Right ventricle myocardium inferior (tissue), 1 donor: ENCODE results near the gene ZNF652. TPM values are rescaled to one million over a fixed set of nuclear protein-coding genes. Genes with fewer than 3 reads are reported as not detected.
"Not testable (repeated sequence)": the region's sequence is repeated elsewhere in the genome, so short reads cannot be mapped to it uniquely, and the experiment has no call there.

Experiments
- ATAC-seq: fragments of 200-7000 bp; cut with Tn5 transposase; one replicate; pipeline ENCODE4 v1.9.1; 2020; ENCODE audit warnings: mild to moderate bottlenecking, moderate library complexity
- DNase-seq: peaks from one replicate; pipeline ENCODE4 v3.0.0; 2021; ENCODE audit errors: missing footprints
- intact Hi-C: fragments of 100-400 bp; cut with DNase I; formaldehyde crosslinking; loops from one replicate; pipeline ENCODE4 v1.11.0; 2022
- total RNA-seq: library from RNA; stranded (reverse); fragmentation: NEBNext Ultra II Directional; extraction: Animal tissue kit (Norgen Biotek cat#: 25700); gene quantifications from one replicate; pipeline ENCODE4 v1.2.1, GENCODE V29; 2021
- donor health status: DM: no; HTN: yes; CAD: no; lungs with severe emphysema.

The ZNF652 gene
- total RNA-seq, 1 donor from 2014 or later = 19.0 TPM

DNA sequence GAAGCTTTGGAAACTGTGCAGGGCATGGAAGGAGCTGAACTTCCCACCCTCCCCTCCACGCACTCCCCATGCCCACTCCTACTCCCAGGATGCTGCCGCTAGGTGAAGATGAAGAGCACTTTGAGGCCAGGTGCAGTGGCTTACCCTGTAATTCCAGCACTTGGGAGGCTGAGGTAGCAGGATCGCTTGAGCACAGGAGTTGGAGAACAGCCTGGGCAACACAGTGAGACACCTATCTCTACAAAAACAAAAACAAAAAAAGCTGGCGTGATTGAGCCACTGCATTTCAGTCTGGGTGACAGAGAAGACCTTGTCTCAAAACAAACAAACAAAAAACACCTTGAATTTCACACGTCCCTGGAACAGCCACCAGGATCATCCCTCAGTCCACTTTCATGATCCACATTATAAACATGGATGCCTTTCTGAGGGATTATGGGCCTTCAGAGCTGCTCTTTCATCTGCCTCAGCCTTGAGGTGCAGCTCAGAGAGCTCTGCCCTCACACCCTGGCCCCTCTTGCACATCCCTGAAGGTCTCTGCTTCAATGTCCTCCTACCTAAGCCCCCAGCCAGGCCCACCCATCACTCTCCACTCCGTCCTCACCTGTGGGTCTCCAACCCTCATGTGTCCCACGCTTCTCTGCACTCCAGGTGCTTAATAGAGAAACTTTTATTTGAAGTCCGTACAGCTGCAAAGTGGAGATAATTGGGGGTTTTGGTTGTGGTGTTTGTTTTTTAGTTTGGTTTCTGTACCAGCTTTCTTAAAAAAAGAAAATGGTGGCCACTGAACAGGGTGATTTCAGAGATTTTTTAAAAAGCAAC is 26.9 kb upstream of the ZNF652 start:
- DNase-seq = no peak
- intact Hi-C loops = no loop called here
- ATAC-seq = no peak

DNA sequence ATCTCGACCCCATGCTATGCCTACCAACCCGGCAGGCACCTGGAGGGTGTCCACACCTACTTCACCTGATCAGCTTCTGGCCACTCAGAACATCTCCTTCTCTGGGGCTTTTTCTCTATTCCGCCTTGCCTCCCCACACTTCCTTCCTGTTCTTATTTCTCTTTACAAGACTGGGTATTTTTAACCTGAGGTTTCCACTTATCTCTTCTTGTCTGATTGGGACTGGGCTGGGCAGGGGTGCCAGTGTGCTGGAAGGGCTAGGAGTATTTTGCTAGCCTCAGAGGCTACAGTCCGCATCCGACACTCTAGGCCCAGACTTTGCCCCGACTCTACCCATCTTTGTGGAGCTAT is 26.2 kb upstream of the ZNF652 start:
- intact Hi-C loops = no loop called here
- no peak for ATAC-seq
- DNase-seq = no peak

DNA sequence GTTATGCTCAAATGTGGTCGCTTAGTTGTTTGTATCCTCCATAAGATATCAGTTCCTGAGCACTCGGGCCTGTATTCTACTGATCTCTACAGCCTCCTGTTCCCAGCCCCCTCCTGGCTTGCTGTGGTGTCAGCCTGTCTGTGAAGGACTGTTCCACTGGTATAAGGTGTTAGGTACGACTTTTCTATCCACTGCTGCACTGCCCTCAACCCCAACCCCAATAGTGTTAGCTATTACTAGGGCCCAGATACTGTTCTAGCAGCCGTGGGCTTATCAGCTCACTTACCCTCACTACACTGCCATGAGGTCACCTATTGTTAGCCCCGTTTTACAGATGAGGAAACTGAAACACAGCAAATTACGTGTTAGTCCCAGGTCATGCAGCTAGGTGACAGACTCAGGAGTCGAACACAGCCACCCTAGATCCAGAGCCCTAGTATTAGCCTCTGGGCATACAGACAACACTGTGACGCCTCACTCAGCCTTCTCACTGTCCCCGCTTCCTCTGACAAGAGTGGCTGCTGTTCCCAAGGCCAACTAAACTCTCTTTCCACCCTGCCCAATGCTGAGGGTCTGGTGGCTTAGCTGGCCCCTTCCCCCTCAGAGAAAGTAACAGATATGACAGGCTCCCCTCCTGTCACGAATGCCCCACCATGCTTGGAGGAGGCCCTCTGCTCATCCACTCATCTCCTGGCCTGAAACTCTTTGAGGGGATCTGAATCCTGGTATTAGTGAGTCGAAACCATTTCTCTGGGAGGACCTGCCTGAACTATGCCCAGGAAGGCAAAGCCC is 25.6 kb upstream of the ZNF652 start:
- ATAC-seq (no peak), DNase-seq (no peak)
- intact Hi-C loops = no loop called here

DNA sequence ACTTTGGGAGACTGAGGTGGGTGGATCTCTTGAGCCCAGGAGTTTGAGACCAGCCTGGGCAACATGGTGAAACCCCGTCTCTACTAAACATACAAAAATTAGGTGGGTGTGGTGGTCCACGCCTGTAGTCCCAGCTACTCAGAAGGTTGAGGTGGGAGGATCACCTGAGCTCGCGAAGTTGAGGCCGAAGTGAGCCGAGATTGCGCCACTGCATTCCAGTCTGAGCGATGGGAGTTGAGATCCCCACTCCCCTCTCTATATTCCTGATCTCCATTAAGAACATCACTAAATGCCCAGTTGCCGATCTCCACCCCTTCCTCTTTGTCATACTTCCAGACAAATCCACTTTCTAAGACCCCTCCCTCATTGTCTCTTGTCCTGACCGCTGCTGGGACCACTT is 24.3 kb upstream of the ZNF652 start:
- intact Hi-C loops = no loop called here
- DNase-seq = no peak
- no peak for ATAC-seq

DNA sequence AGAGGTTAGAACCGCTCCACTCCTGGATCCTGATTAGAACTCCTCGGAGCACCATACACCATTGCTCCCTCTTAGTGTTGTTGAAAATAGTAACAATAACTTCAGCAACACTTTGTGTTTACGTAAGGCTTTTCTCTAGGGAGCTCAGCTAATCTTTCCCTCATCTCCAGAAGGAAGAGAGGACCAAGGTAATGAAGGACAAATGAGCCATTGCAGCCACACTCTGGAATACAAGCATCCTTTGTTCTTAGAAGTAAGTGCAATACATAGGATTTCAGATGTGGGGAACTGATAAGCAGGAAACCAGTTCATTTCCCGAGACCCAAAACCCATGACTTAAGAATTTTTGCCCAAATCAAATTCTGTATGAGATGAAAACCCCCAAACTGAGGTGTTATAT is 22.9 kb upstream of the ZNF652 start:
- DNase-seq (no peak), ATAC-seq (no peak)
- intact Hi-C loops = no loop called here

DNA sequence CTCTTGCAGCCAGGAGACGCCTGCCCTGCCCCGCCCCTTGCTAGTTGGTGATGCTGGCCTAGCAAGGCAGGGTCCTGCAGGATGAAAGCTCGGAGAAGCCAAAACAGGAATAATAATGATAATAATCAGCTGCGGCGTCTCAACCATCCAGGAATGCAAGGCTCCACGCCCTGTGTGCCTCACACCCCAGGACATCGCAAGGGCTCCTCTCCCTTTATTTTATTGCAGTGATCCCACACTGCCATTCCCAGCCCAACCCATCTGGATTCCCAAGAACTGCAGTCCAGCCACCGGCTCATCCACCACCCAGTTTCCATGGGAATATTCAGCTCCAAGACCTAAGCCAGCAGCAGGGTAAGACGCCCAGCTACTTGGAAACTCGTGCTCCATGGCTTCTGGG is 21.0 kb upstream of the ZNF652 start:
- no peak for ATAC-seq
- DNase-seq = no peak
- intact Hi-C loops = no loop called here

DNA sequence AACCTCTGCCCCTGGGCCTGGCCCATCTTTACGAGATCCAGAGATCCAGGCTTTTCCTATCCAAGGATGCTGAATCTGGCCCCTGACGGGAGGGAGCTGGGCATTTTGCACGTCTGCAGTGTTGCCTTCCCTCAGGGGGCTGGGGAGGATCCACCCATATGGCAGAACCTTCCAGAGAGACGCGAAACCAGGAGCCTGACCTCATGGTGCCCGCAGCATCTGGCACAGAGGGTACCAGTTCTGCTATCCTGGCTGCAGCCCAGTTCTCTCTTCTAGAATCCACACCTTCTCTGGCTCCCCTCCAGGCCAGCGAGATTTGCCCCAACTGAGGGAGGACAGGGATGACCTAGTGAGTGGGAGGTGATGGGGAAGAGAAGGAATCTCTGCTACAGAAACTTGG is 20.5 kb upstream of the ZNF652 start:
- DNase-seq (no peak), ATAC-seq (peak; percentile 39)
- intact Hi-C loops = no loop called here

DNA sequence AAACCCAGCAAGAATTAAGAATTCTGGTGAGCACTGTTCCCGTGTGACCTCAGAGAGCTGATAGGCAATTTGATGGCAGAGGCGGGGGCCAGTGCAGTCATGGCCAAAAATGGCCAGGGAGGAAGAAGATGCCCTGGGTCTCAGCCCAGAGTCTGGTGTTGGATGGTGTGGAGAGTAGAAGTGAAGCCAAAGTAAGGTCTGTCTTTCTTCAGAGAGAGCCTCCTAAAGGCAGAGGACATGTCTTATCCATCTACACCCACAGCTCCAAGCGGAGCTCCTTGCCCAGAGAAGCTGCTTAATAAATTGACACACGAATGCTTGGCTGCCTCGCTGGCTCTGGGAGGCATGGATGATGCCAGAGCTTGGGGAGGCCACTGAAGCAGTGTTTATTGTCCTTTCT is 19.7 kb upstream of the ZNF652 start:
- intact Hi-C loops = no loop called here
- no peak for ATAC-seq
- DNase-seq = no peak

DNA sequence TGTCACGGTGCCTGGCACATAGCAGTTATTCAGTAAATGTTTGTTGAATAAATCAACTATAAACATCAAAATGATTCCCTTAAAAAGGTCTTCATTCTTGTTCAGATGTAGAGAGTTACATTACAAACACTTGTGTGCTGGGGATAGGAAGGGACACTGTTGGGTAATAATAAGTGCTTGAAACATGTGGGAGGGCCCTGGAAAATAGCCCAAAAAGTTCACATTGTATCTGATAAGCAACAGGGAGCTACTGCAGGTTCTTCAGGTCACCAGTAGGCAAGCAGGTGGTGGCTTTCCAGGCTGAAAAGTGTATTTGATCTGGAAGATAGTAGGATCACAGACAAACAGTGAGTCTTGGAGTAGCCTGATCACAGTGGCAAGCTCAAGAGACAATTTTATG is 19.0 kb upstream of the ZNF652 start:
- no peak for ATAC-seq
- DNase-seq = no peak
- intact Hi-C loops = no loop called here

DNA sequence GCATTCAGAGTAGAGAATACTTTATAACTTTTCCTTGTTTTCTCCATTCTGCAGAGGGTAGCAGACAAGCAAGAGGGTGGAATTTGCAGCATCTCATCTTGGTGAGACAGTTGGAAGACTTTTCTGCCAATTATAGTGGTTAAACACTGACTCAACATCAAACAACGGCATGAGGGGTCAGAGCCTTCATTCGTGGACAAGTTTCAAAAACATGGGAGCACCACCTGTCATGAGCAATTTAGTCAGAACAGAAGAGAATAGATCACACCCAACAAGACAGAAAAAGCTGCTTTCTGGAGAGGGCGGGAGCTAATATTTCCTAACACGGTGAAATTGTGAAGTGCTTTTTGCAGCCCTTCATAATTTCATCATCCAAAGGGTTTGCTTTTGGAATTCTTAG is 17.9 kb upstream of the ZNF652 start:
- intact Hi-C loops = no loop called here
- no peak for ATAC-seq
- DNase-seq = no peak

DNA sequence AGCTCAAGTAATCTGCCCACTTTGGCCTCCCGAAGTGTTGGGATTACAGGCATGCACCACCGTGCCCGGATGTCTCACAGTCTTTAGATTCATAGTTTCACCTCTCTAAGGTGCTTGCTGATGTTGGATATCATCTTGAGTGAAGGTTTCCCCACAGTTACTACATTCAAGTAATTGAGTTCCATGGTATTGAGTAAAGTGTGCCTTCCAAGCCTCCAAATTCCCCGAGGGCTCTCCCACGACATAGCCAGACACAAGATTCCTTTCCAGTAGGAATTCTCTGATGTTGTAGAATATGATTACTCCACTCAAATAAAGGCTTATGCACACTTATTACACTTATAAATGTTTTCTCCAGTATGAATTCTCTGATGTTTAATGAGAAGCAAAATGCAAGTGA is 16.3 kb upstream of the ZNF652 start:
- ATAC-seq (no peak), DNase-seq (no peak)
- intact Hi-C loops = no loop called here

DNA sequence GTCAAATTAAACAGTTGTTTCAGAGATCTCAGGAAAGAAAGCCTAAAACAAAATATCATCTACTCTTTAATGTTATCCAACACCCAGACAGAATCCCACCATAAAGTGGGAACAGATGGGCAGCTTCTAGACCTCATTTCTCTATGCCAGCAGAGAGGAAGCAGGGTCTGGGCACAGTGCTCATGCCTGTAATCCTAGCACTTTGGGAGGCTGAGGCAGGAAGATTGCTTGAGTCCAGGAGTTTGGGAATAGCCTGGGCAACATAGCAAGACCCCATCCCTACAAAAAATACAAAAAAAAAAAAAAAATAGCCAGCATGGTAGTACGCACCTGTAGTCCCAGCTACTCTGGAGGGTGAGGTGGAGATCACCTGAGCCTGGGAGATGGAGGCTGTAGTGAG is 13.5 kb upstream of the ZNF652 start:
- ATAC-seq (no peak), DNase-seq (no peak)
- intact Hi-C loops = no loop called here

DNA sequence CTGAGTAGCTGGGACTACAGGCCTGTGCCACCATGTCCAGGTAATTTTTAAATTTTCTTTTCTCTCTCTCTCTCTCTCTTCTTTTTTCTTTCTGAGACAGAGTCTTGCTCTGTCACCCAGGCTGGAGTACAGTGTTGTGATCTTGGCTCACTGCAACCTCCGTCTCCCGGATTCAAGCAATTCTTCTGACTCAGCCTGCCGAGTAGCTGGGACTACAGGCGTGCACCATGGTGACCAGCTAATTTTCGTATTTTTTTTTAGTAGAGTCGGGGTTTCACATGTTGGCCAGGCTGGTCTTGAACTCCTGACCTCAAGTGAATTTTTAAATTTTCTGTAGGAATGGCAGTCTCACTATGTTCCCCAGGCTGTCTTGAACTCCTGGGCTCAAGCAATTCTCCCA is 11.1 kb upstream of the ZNF652 start:
- ATAC-seq = no peak
- no peak for DNase-seq
- intact Hi-C loops = no loop called here

DNA sequence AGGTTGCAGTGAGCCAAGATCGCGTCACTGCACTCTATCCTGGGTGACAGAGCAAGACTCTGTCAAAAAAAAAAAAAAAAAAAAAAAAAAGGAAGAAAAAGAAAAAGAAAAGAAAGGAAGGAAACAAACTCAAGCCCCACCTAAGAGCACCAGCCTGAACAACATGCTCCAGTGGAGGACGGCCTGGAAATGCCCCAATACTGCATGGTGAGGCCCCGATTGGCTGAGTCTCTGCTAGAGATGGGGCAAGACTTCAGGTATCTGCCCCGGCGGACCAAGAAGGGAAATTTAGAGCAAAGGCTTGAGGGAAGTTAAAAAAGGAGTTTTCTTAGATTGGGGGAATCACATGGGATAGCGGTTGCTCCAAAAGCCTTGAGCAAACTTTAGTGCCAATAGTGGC is 10.4 kb upstream of the ZNF652 start:
- DNase-seq = no peak
- no peak for ATAC-seq
- intact Hi-C loops = no loop called here

DNA sequence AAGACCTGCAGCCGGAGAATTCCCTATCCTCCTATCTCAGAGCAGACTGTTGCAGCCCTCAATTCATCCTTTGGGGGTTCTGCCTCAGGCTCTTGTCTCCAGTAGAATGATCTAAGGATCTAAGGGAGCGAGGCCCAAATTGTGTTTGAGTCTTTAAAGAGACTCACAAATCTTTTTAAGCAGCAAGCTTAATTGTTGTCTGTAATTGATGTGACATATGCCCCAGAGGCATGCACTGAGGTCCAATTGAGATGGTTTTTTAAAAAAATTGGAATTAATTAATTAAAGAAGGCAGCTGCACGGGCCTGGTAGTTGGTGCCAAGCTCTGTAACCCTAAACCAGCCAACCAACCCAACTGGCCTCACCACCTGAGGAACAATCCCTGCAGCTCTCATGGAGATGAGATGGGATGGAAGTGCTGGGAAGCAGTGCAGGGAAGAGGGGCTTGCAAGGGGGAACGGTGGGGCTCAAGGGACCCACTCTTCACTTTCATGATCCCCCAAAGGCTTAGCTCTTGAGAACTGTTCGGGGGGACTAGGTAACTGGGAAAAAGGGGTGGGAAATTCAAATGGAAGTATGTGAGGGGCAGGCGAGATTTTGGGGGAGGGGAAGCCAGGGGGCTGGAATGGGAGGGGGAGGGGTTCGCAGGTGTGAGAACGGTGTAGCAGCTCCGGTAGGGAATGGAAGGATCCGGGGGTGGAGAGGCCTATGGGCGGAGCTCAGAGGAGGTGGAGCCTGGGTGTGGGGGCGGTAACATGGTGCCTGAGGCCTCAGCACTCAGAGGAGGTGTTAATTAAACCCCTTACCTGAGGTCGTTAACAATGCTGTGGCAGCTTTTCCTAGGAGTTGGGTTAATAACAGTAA is 9.2 kb upstream of the ZNF652 start:
- ATAC-seq = no peak
- no peak for DNase-seq
- intact Hi-C loops = no loop called here

DNA sequence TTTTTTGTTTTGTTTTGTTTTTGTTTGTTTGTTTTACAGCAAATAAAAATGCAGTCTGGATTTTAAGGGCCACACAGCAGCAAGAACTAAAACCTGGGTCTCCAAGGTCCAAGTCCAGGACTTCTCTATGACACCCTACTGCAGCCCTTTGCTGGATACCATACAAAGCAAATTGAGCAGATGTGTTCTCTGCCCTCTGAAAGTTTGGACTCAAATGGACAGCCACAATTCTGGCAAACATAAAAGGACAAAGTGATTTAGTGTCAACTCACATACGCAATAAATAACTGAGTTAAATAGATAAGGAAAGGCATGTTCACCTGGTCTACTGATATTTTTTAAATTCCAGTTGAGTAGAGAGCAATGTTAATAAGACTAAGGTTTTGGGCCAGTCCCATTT is 7.7 kb upstream of the ZNF652 start:
- DNase-seq (no peak), ATAC-seq (no peak)
- intact Hi-C loops = no loop called here

DNA sequence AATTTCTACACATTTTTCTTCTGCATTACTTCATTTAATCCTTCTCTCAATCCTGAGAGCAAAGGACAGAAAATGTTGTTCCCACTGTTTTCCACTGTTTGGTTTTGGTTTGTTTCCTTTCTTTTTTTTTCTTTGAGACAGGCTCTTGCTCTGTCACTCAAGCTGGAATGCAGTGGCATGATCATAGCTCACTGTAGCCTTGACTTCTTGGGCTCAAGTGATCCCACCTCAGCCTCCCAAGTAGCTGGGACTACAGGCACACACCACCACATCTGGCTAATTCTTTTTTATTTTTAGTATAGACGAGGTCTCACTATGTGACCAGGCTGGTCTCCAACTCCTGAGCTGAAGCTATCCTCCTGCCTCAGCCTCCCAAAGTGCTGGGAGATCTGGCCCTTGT is 7.0 kb upstream of the ZNF652 start:
- DNase-seq = no peak
- ATAC-seq = no peak

DNA sequence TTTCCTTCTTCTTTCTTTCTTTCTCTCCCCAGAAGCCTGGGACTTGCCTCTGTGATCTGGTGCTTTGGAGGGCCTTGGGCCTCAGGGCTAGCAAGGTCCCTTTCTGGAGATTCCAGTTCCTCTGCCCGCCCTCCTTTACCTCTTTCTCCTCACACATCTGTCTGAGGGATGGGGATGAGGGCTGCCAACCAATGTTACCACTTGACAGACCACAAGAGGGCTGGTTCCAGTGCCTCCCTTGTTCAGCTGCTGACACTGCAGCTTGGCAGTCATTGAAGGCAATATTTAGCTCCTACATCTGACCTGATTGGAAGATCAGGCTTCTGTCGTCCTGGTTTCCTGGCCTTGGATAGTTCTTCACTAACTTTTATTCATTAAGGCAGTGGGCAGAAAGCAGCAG is 3.6 kb upstream of the ZNF652 start:
- DNase-seq (no peak), ATAC-seq (no peak)
- intact Hi-C loops = no loop called here

More for the DNA sequence above, 7.0 kb upstream of the ZNF652 start:
- intact Hi-C loops = no loop called here

DNA sequence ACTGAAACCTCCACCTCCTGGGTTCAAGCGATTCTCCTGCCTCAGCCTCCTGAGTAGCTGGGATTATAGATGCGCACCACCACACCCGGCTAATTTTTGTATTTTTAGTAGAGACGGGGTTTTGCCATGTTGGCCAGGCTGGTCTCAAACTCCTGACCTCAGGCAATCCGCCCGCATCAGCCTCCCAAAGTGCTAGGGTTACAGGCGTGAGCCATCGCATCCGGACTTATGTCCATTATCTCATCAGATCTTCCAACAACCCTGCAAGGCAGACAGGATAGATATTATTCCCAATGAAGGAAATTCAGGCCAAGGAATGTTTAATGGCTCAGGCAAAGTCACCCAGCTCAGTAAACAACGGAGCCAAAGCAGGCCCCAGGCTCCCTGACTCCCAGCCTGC is 3.1 kb upstream of the ZNF652 start:
- DNase-seq, ATAC-seq, intact Hi-C loops: not testable (repeated sequence)

DNA sequence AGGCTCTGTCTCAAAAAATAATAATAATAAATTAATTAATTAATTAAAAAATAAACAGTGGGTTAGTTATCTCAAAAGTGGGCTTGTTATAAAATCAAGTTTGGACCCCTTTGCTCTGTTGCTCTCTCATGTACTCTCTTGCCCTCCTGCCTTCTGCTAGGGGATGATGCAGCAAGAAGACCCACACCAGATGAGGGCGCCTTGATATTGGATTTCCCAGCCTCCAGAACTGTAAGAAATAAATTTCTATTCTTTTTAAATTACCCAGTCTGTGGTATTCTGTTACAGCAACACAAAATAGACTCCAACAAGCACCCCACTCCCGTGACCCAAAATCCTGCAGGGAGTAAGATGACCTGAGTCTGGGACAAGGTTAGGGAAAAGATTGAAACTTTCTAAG is 2.1 kb upstream of the ZNF652 start:
- intact Hi-C loops = loop anchor here (5.0 kb wide), 1 partner anchor 47 kb away; no protein-coding TSS in a partner anchor
- ATAC-seq = no peak
- no peak for DNase-seq
